Gastroesophageal sphincter (tissue), 4 donors: Measurements from ENCODE around the gene PHACTR1. TPM values are rescaled to one million over a fixed set of nuclear protein-coding genes. Genes with fewer than 3 reads are reported as not detected.

Experiments used
- ATAC-seq: fragments of 150-250 bp; one replicate; pipeline ENCODE4 v1.9.1; 2016; ENCODE audit warnings: mild to moderate bottlenecking, moderate library complexity
- H3K27ac ChIP-seq, 4 donors: fragments of 200-600 bp; sonication (generic) in 3 of 4; 1 replicate in 3 of 4; 2 replicates in 1 of 4; pipeline ENCODE4 v1.5.1; 2016 to 2019
- H3K27me3 ChIP-seq: fragments of 200-600 bp; sonication (generic); one replicate; pipeline ENCODE4 v1.5.1; 2019
- H3K36me3 ChIP-seq, 2 donors: fragments of 200-600 bp; sonication (generic); one replicate each; pipeline ENCODE4 v1.5.1; 2019; ENCODE audit warnings: control low read depth in 1 of 2
- H3K4me1 ChIP-seq, 3 donors: fragments of 200-600 bp; sonication (generic); 1 replicate in 2 of 3; 2 replicates in 1 of 3; pipeline ENCODE4 v1.5.1; 2016 to 2019; ENCODE audit warnings: control low read depth in 2 of 3
- H3K4me3 ChIP-seq, 2 donors: fragments of 200-600 bp; sonication (generic); one replicate each; pipeline ENCODE4 v1.5.1; 2019; ENCODE audit warnings: mild to moderate bottlenecking in 1 of 2, moderate library complexity in 1 of 2
- H3K9me3 ChIP-seq, 3 donors: fragments of 200-600 bp; sonication (generic); one replicate each; pipeline ENCODE4 v1.5.1; 2017 to 2019; ENCODE audit warnings: control low read depth in 2 of 3
- CTCF ChIP-seq, 4 experiments: fragments of 200-600 bp in 2 of 4; fragments of 450-650 bp in 2 of 4; sonication (generic) in 1 of 4; IDR thresholded peaks; one replicate each; pipeline ENCODE4 v1.5.1; 2017 to 2019; ENCODE audit warnings: antibody characterized with exemption in 4 of 4, mild to moderate bottlenecking in 2 of 4, moderate library complexity in 2 of 4
- EP300 ChIP-seq: sonication (generic); formaldehyde crosslinking; IDR thresholded peaks from one replicate; pipeline ENCODE4 v1.6.1; 2017; ENCODE audit warnings: antibody characterized with exemption, mild to moderate bottlenecking
- POLR2A ChIP-seq, 2 donors: fragments of 450-650 bp; IDR thresholded peaks; one replicate each; pipeline ENCODE4 v1.6.1; 2017; ENCODE audit warnings: antibody characterized with exemption in 2 of 2, mild to moderate bottlenecking in 2 of 2, moderate library complexity in 1 of 2
- POLR2AphosphoS5 ChIP-seq: sonication (generic); formaldehyde crosslinking; IDR thresholded peaks from one replicate; pipeline ENCODE4 v1.6.1; 2017; ENCODE audit warnings: antibody characterized with exemption
- WGBS, 2 donors: methylation state at CpG; one replicate each; pipeline ENCODE4 v1.1.5; 2018; ENCODE audit warnings: low coverage in 1 of 2; 5-methylcytosine and 5-hydroxymethylcytosine counted together
- total RNA-seq, 4 donors: library from RNA; depleted of rRNA; stranded (reverse); fragments of >200 nt; gene quantifications; one replicate each; pipeline ENCODE4 v1.1.0, GENCODE V29; 2016

PHACTR1 gene
- total RNA-seq, 4 donors from 2014 or later: 0.20 to 27.3 (median 2.2) TPM

- no peak overlapping the region for H3K4me3 ChIP-seq
- no peak overlapping the region for H3K27ac ChIP-seq
- H3K27me3 ChIP-seq: no peaks in the 10 kb centered on the region
- no peaks in the 10 kb centered on the region for H3K36me3 ChIP-seq
- 80 to 92% methylated on average over 1 of the region's 1 CpG for WGBS, 2 donors
- no peaks in the 10 kb centered on the region for H3K4me1 ChIP-seq
- H3K9me3 ChIP-seq: no peaks in the 10 kb centered on the region
- ATAC-seq: no peak
- TF ChIP-seq POLR2A (IDR thresholded peaks at IDR 0.05): no peak
- no peak for TF ChIP-seq EP300
- no peak for TF ChIP-seq CTCF (IDR thresholded peaks at IDR 0.05)
Measured at GRCh38 chr6:13065581-13065980, 349.0 kb downstream of the PHACTR1 start.

- ATAC-seq: no peak
- no peaks in the 10 kb centered on the region for H3K36me3 ChIP-seq
- H3K27ac ChIP-seq: no peak overlapping the region
- H3K27me3 ChIP-seq: no peaks in the 10 kb centered on the region
- no peaks in the 10 kb centered on the region for H3K9me3 ChIP-seq
- WGBS, 2 donors: 82 to 98% methylated on average over 4 of the region's 4 CpGs
- no peaks in the 10 kb centered on the region for H3K4me1 ChIP-seq
- no peak overlapping the region for H3K4me3 ChIP-seq
- no peak for TF ChIP-seq EP300
- TF ChIP-seq CTCF (IDR thresholded peaks at IDR 0.05): no peak
Measured at GRCh38 chr6:13066050-13066449, 349.5 kb downstream of the PHACTR1 start.

- no peak overlapping the region for H3K4me3 ChIP-seq
- H3K27ac ChIP-seq: no peak overlapping the region
- H3K36me3 ChIP-seq: no peaks in the 10 kb centered on the region
- H3K9me3 ChIP-seq: no peaks in the 10 kb centered on the region
- no peaks in the 10 kb centered on the region for H3K4me1 ChIP-seq
- TF ChIP-seq POLR2AphosphoS5 (no peak), CTCF (IDR thresholded peaks at IDR 0.05) (no peak), EP300 (no peak), POLR2A (IDR thresholded peaks at IDR 0.05) (no peak)
- no peak for ATAC-seq
- no peaks in the 10 kb centered on the region for H3K27me3 ChIP-seq
- 60% methylated on average over 1 of the region's 1 CpG; no CpG with 5 or more reads in 1 of the 2 donors for WGBS, 2 donors
Measured at GRCh38 chr6:13066820-13067219, 350.3 kb downstream of the PHACTR1 start.

GRCh38 chr6:13068586-13069210 is 352.1 kb downstream of the PHACTR1 start:
- WGBS, 2 donors: 77 to 78% methylated on average over 6 to 9 of the region's 12 CpGs
- no peak for TF ChIP-seq CTCF (IDR thresholded peaks at IDR 0.05)
- no peak for TF ChIP-seq POLR2AphosphoS5
- no peaks in the 10 kb centered on the region for H3K4me1 ChIP-seq
- H3K4me3 ChIP-seq: no peak overlapping the region
- H3K27me3 ChIP-seq: no peaks in the 10 kb centered on the region
- no peak for ATAC-seq
- H3K36me3 ChIP-seq: no peaks in the 10 kb centered on the region
- H3K9me3 ChIP-seq: no peaks in the 10 kb centered on the region
- no peak overlapping the region for H3K27ac ChIP-seq

GRCh38 chr6:13071550-13072345 is 355.2 kb downstream of the PHACTR1 start:
- no peaks in the 10 kb centered on the region for H3K9me3 ChIP-seq
- H3K27ac ChIP-seq: no peak overlapping the region
- TF ChIP-seq POLR2A (IDR thresholded peaks at IDR 0.05) (no peak), EP300 (no peak), POLR2AphosphoS5 (no peak), CTCF (IDR thresholded peaks at IDR 0.05) (no peak)
- H3K4me1 ChIP-seq: no peaks in the 10 kb centered on the region
- no peak for ATAC-seq
- no peaks in the 10 kb centered on the region for H3K27me3 ChIP-seq
- no peaks in the 10 kb centered on the region for H3K36me3 ChIP-seq
- H3K4me3 ChIP-seq: no peak overlapping the region
- 53 to 69% methylated on average over 5 to 6 of the region's 6 CpGs for WGBS, 2 donors
